Limb (tissue), 2 donors: ENCODE measurements around the gene WDR1.

Source experiments
- DNase-seq, 2 donors: peaks; one replicate each; pipeline ENCODE4 v3.0.0-alpha.2; 2016; ENCODE audit errors: extremely low spot score in 2 of 2

WDR1 gene

DNA sequence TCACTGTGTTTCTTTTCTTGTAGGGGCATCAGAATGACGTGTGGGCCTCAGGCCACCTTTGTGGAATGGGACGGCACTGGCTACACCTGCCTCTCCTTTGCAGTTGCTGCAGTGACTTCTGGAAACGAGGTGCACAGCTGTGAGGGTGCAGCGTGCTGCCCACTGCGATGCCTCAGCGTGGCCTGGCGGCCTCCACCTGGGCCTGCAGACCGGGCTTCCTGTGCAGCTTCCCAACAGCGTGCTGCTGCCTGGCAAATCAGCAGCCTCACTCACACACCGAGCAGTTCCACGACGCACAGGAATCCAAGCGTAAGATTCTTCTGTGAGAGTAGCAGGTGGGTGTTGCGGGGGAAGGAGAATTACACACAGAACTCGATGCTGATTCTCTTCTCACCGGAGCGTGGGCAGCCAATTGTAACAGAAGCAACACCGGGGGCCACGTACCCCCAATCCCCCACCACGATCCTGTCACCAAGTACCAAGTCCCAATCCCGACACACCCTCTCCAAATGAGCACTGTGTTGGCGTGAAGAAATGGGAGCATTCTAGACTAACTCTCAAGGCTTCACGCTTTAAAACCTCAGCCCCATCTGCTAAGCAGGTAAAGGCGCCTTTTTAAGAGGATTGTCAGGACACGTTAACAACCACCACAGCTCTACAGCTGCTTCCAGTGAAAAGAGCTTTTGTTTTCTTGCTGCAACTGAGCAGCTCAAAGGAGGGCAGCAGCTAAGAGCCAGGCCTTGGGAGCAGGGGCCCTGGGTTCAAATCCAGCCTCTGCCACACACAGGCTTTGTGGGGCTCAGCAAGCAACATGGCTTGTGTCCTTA, 16.9 kb downstream of the WDR1 start:
- DNase-seq: no peak

- DNase-seq: no peak
Observed at GRCh38 chr4:10098780-10099160, 17.8 kb downstream of the WDR1 start.

GRCh38 chr4:10097906-10098779, 18.5 kb downstream of the WDR1 start:
- no peak for DNase-seq

DNA sequence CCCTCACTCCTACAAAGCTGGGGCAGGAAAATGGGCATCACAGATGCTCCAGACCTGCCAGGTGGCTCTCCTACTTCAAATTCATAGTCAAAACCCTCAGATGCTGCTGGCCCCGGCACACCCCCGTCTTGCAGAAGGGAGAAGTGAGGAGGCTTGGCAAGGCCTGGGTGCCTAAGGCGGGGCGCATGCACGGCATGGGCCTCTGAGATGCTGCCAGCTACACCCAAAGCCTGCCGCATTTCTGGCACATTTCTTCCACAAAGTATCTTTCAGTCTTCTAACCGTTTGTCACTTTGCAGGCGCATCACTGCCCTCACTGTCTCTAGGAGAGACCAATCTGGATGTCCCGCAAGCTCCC, 19.6 kb downstream of the WDR1 start:
- DNase-seq: no peak

DNA sequence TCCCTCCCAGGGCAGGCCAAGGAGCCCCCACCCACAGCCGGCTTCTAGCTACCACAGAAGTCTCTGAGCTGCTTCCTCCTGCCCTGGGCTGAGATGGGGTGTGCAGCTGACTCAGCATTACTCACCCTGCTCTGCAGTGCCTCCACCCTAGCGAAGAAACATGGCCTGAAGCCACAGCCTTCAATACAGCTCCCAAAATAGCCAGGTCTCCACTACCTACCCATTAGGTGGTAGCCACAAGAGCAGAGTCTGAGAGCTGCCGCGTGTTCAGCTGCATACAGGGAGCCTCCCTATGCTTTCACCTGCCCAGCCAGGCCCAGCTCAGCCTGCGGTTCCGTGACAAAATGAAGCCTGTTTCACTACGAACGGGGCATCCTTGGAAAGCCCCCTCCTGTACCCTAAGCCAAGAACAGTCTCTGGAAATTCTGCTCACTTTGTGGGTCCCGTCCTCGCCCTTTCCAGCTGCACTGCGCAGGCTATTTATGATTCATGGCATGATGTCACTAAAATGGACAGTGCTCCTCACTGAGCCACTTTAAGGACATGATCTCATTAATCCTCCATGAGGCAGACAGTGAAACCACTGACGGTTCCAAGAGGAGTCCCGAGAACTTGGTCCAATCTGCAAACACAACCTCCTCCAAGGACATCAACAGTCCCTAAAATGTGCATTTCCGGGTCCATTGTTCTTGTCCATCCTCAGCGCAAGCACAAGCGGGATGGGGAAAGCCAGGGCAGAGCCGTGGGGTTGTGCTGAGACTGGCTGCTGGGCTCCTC, 20.2 kb downstream of the WDR1 start:
- no peak for DNase-seq

DNA sequence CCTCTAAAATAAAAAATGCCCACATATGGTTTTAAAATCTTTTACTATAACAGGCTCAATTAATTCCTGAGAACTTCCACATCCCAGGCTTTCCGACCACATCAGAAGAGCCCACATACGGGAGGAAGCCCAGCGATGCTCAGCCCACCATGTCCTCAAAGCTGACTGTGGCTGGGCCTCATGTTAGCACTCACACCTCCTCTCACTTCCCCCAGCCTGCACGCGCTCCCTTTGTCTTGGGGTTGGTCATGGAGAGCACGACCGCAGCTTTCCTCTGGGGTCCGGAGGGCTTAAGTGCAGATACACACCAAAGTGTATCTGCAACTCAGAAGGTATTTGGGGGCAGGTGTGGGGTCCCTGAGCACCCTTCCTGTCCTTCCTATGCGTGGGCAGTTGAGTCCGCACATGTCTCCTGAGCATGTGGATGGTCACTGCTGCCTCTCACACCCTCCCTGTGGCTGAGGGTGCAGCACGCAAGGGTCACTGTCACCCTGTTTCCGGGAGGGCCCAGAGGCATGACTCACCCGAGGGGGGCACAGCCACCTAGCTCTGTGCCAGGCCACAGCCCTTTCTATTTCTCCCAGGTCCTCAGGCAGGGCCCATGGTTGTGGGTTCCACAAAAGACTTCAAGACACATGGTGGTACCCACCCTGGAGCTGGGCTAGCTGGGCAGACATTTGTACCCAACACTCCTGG, 21.2 kb downstream of the WDR1 start:
- DNase-seq: no peak

- DNase-seq: no peak
Observed at GRCh38 chr4:10094841-10095240, 21.8 kb downstream of the WDR1 start.

GRCh38 chr4:10093801-10094552, 22.6 kb downstream of the WDR1 start:
- no peak for DNase-seq

DNA sequence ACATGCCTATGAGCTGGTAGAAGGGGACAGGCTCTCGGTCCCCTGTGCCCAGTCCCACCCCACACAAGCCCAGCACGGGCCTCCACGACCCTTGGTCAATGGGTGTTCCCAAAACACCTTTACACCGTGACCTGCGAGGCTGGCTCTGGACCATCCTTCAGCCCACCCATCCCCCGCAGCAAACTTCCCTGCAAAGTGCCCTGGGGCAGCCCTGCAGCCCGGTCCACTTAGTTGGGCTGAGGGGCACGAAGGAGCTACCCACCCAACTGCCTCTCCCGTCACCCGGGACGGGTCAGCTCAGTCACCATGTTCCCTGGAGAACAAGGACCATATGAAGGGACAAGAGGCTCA, 23.4 kb downstream of the WDR1 start:
- no peak for DNase-seq

DNA sequence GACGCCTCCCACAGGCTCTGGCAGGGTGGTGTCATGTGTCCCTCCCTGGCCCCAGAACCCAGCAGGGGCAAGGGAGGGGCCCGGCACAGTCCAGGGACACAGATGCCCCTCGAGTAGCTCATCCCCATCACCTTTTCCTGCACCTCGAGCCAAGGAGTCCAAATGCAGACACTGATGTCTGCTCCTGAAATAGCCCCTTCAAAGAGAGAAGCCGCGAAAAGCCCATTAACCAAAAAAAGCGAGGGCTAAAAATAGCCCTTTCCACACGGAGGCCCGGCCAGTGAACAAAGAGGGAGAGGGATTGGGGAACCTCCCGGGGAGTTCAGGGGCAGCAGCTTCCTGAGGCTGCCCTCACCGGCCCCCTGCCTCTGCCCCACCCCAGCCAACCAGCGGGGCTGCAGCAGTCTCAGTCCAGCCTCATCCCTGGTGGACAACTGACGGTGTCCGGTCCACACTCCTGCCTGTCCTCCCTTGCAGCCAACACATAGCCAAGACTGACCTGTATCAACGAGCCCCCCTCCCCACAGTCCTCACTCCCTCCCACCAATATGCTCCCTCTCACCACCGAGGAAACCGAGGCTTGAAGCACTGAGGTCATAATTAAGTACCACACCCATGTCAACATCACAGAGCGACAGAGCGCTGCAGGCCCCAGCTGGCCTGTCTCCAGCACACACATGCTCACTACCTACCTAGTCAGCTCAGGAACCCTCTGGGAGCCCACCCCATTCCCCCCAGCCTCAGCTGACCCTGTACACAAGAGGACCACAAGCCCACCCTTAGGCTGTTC, 23.9 kb downstream of the WDR1 start:
- no peak for DNase-seq

- no peak for DNase-seq
Observed at GRCh38 chr4:10091531-10092181, 24.9 kb downstream of the WDR1 start.

DNA sequence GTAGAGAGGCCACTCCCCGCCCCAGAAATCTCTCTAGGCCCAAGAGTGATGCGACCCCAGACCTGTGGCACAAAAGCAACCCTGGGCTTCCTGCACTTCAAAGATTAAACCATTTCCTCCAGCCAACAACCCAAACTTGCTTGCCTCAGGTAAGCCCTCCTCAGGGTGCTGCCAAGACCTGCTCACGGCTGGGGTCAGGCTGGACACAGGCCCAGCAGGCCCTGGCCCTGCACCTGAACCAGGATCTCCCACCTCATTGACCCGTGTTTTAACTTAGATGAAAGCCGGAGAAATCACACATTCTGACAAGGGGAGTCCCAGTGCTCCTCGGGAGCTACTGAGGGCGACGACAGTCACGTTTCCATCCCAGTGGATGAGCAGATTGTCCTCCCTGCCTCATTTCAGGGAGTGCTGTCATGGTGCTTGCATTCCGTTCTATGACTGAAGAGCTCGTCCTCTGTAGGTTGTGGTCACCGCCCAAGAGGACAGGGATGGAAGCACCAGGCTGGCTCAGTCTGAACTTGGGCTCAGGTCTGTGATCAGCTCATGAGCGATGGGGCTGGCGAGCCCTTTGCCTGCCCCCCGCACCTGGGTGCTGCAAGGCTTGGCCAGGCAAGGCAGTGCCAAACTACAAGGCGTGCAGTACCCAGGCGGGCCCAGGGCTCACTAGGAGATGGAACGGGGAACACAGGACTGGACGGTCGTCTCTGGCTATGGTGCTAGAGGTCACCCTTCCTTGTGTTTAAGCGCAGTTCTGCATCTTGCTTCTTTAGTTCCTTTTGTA, 25.9 kb downstream of the WDR1 start:
- DNase-seq: no peak

DNA sequence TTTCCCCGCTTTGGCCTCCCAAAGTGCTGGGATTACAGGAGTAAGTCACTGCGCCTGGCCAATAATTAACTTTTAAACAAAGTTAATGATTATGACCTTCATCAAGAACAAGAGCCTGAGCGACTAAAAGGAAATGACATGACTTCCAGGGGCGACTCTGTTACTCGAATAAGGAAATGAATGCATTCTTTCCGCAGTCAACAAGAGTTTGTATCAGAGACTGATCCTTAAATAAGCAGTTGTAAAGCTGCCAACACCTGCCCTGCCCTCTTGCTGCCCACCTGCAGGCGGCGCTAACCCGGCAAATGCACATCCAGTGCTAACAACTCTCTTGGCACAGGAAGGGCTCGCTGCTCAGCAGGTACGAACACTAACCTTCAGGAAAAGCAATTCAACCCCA, 27.3 kb downstream of the WDR1 start:
- no peak for DNase-seq

GRCh38 chr4:10088135-10089010, 28.2 kb downstream of the WDR1 start:
- no peak for DNase-seq

GRCh38 chr4:10087152-10087791, 29.3 kb downstream of the WDR1 start:
- DNase-seq: no peak

DNA sequence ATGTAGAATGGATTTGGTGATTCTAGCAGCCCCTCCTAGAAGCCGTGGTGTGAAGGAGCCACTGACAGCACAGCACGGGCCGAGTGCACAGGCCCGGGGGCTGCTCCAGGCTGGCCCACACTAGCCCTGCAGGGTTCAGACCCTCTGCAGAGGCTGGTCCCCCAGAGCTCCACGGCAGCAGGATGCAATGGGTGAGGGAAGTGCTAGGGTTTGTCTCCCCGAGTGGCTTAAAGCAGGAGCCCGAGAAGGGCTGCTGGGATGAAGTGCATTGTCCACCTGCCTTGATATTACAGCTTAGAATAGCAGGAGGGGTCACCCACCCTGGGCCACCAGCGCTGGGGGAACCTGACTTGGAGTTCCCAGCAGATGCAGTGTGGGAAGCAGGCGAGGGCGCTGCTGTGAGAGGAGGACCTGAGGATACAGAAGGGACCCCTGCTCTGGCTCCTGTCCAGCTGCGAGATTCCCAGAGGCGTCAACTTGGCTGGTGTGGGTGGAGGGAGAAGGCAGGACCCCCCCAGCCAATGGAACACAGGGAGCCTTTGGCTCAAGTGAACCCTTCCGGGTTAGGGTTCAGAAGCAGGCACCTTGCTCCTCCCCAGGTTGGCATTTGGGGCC, 30.0 kb downstream of the WDR1 start:
- no peak for DNase-seq
